Renal pelvis (tissue), 12 donors: Measurements from ENCODE around the gene DDX3X. TPM values are rescaled to one million over a fixed set of nuclear protein-coding genes. Genes with fewer than 3 reads are reported as not detected.
"Not testable (repeated sequence)": the region's sequence is repeated elsewhere in the genome, so short reads cannot be mapped to it uniquely, and the experiment has no call there.

Source experiments
- DNase-seq: peaks from one replicate; pipeline ENCODE4 v3.0.0-alpha.2; 2013
- long read RNA-seq, 16 experiments: transcript quantifications; one replicate each; lab custom pipeline, GENCODE V29; 2026
- polyA plus RNA-seq, 3 donors: library from polyadenylated mRNA; unstranded; fragments of 120-200 nt; gene quantifications; one replicate each; pipeline ENCODE4 v1.2.1, GENCODE V29; 2013; ENCODE audit not compliant: insufficient read length in 3 of 3

DDX3X gene
- 100 to 1,000 TPM; 191 to 320 (median 232) TPM for polyA plus RNA-seq
- long read RNA-seq, donor 1, full-length matches to known transcripts, result 11 of 11 reads
- long read RNA-seq, donor 1, partial matches to known transcripts, result 0 of 11 reads
- long read RNA-seq, donor 1, other reads (novel, unspliced or antisense), result 0 of 11 reads
- long read RNA-seq, donor 2, full-length matches to known transcripts, result 21 of 21 reads
- long read RNA-seq, donor 2, partial matches to known transcripts, result 0 of 21 reads
- long read RNA-seq, donor 2, other reads (novel, unspliced or antisense), result 0 of 21 reads
- long read RNA-seq, donor 3, full-length matches to known transcripts, result 12 of 12 reads
- long read RNA-seq, donor 3, partial matches to known transcripts, result 0 of 12 reads
- long read RNA-seq, donor 3, other reads (novel, unspliced or antisense), result 0 of 12 reads
- long read RNA-seq, donor 4, full-length matches to known transcripts, result 18 of 18 reads
- long read RNA-seq, donor 4, partial matches to known transcripts, result 0 of 18 reads
- long read RNA-seq, donor 4, other reads (novel, unspliced or antisense), result 0 of 18 reads
- long read RNA-seq, donor 5, full-length matches to known transcripts, result 12 of 12 reads
- long read RNA-seq, donor 5, partial matches to known transcripts, result 0 of 12 reads
- long read RNA-seq, donor 5, other reads (novel, unspliced or antisense), result 0 of 12 reads
- long read RNA-seq, donor 6, full-length matches to known transcripts, result 17 of 17 reads
- long read RNA-seq, donor 6, partial matches to known transcripts, result 0 of 17 reads
- long read RNA-seq, donor 6, other reads (novel, unspliced or antisense), result 0 of 17 reads
- long read RNA-seq, donor 7, full-length matches to known transcripts, result 30 of 35 reads
- long read RNA-seq, donor 7, partial matches to known transcripts, result 5 of 35 reads
- long read RNA-seq, donor 7, other reads (novel, unspliced or antisense), result 0 of 35 reads
- long read RNA-seq, donor 8, full-length matches to known transcripts, result 10 of 10 reads
- long read RNA-seq, donor 8, partial matches to known transcripts, result 0 of 10 reads
- long read RNA-seq, donor 8, other reads (novel, unspliced or antisense), result 0 of 10 reads
- long read RNA-seq, donor 9, full-length matches to known transcripts, result 31 of 37 reads
- long read RNA-seq, donor 9, partial matches to known transcripts, result 6 of 37 reads
- long read RNA-seq, donor 9, other reads (novel, unspliced or antisense), result 0 of 37 reads
- long read RNA-seq, donor 10, full-length matches to known transcripts, result 12 of 17 reads
- long read RNA-seq, donor 10, partial matches to known transcripts, result 5 of 17 reads
- long read RNA-seq, donor 10, other reads (novel, unspliced or antisense), result 0 of 17 reads
- long read RNA-seq, donor 11, full-length matches to known transcripts, result 17 of 22 reads
- long read RNA-seq, donor 11, partial matches to known transcripts, result 5 of 22 reads
- long read RNA-seq, donor 11, other reads (novel, unspliced or antisense), result 0 of 22 reads
- long read RNA-seq, donor 12, full-length matches to known transcripts, result 32 of 32 reads
- long read RNA-seq, donor 12, partial matches to known transcripts, result 0 of 32 reads
- long read RNA-seq, donor 12, other reads (novel, unspliced or antisense), result 0 of 32 reads
- long read RNA-seq, donor 13, full-length matches to known transcripts, result 6 of 19 reads
- long read RNA-seq, donor 13, partial matches to known transcripts, result 13 of 19 reads
- long read RNA-seq, donor 13, other reads (novel, unspliced or antisense), result 0 of 19 reads
- long read RNA-seq, donor 14, full-length matches to known transcripts, result 31 of 58 reads
- long read RNA-seq, donor 14, partial matches to known transcripts, result 27 of 58 reads
- long read RNA-seq, donor 14, other reads (novel, unspliced or antisense), result 0 of 58 reads
- long read RNA-seq, donor 15, full-length matches to known transcripts, result 17 of 17 reads
- long read RNA-seq, donor 15, partial matches to known transcripts, result 0 of 17 reads
- long read RNA-seq, donor 15, other reads (novel, unspliced or antisense), result 0 of 17 reads
- long read RNA-seq, donor 16, full-length matches to known transcripts, result 19 of 19 reads
- long read RNA-seq, donor 16, partial matches to known transcripts, result 0 of 19 reads
- long read RNA-seq, donor 16, other reads (novel, unspliced or antisense), result 0 of 19 reads

- peak; percentile 93 for DNase-seq
These were observed at the start of gene DDX3X for GRCh38 chrX:41333744-41334362. TSS of gene DDX3X (plus strand) at chrX:41334162. CDS start at chrX:41334253, 91 bp downstream.

- DNase-seq, result not testable (repeated sequence)
These were observed 48.0 kb upstream of the DDX3X start for GRCh38 chrX:41285928-41286327.

- no peak for DNase-seq
These were observed 45.3 kb upstream of the DDX3X start for GRCh38 chrX:41288641-41289040.

GRCh38 chrX:41289095-41289494 lies 44.9 kb upstream of the DDX3X start:
- no peak for DNase-seq

GRCh38 chrX:41291309-41291708 lies 42.7 kb upstream of the DDX3X start:
- no peak for DNase-seq

GRCh38 chrX:41293269-41293668 lies 40.7 kb upstream of the DDX3X start:
- no peak for DNase-seq

GRCh38 chrX:41300758-41301437 lies 33.1 kb upstream of the DDX3X start:
- DNase-seq, result no peak

GRCh38 chrX:41301438-41301824 lies 32.5 kb upstream of the DDX3X start:
- DNase-seq, result no peak

GRCh38 chrX:41302370-41302769 lies 31.6 kb upstream of the DDX3X start:
- no peak for DNase-seq

GRCh38 chrX:41303013-41303412 lies 30.9 kb upstream of the DDX3X start:
- DNase-seq, result no peak

GRCh38 chrX:41304178-41304577 lies 29.8 kb upstream of the DDX3X start:
- no peak for DNase-seq

- no peak for DNase-seq
These were observed 24.9 kb upstream of the DDX3X start for GRCh38 chrX:41308884-41309647.

GRCh38 chrX:41312786-41313185 lies 21.2 kb upstream of the DDX3X start:
- no peak for DNase-seq

- no peak for DNase-seq
These were observed 20.5 kb upstream of the DDX3X start for GRCh38 chrX:41313419-41313818.

GRCh38 chrX:41314204-41314603 lies 19.8 kb upstream of the DDX3X start:
- DNase-seq, result no peak

- no peak for DNase-seq
These were observed 19.1 kb upstream of the DDX3X start for GRCh38 chrX:41314881-41315280.

- DNase-seq, result not testable (repeated sequence)
These were observed 17.7 kb upstream of the DDX3X start for GRCh38 chrX:41316266-41316665.
